IMR-90 (cell line): ENCODE measurements around the gene ROM1. TPM values are rescaled to one million over a fixed set of nuclear protein-coding genes. Genes with fewer than 3 reads are reported as not detected.

Experiments used
- ATAC-seq: fragments of 200-7000 bp; cut with Tn5 transposase; 2 replicates; pipeline ENCODE4 v1.9.1; 2020; ENCODE audit warnings: low read depth, mild to moderate bottlenecking, moderate library complexity
- BruUV-seq: library from RNA; stranded (reverse); fragments of 400-500 nt; replicated peaks from 2 replicates; lab custom pipeline; 2021; lab: Mats Ljungman, UMichigan
- CTCF ChIA-PET: fragments of 300-600 bp; formaldehyde crosslinking; extraction: SDS; loops from one replicate; lab custom pipeline; 2021; ENCODE audit warnings: antibody characterized with exemption; lab: Yijun Ruan, JAX
- POLR2A ChIA-PET: fragments of 300-600 bp; sonication (Branson Sonifier 250); formaldehyde crosslinking; loops from one replicate; lab custom pipeline; 2022; ENCODE audit warnings: antibody characterized with exemption; ENCODE audit not compliant: unreplicated experiment; lab: Charles Lee
- DNase-seq: peaks from one replicate; pipeline ENCODE4 v3.0.0; 2013
- H2AFZ ChIP-seq: replicated peaks from 2 replicates; pipeline ENCODE3; 2013; ENCODE audit warnings: low read length, mild to moderate bottlenecking; ENCODE audit not compliant: poor library complexity
- H2AK5ac ChIP-seq: 2 replicates; pipeline ENCODE4 v1.6.1; 2013; ENCODE audit warnings: low read depth, low read length, inconsistent platforms
- H2AK9ac ChIP-seq: replicated peaks from 2 replicates; pipeline ENCODE3; 2013; ENCODE audit warnings: mild to moderate bottlenecking, low read depth, low read length, moderate library complexity; ENCODE audit not compliant: poor library complexity
- H2BK120ac ChIP-seq: 2 replicates; pipeline ENCODE4 v1.6.1; 2013; ENCODE audit warnings: low read depth, low read length, inconsistent platforms
- H2BK15ac ChIP-seq: 3 replicates; pipeline ENCODE4 v1.6.1; 2013; ENCODE audit warnings: low read depth, low read length, inconsistent platforms
- H2BK20ac ChIP-seq: 2 replicates; pipeline ENCODE4 v1.6.1; 2013; ENCODE audit warnings: low read depth, mild to moderate bottlenecking, inconsistent platforms, low read length, moderate library complexity
- H2BK5ac ChIP-seq: 2 replicates; pipeline ENCODE4 v1.6.1; 2013; ENCODE audit warnings: mild to moderate bottlenecking, low read depth, low read length, inconsistent platforms; ENCODE audit not compliant: poor library complexity, severe bottlenecking
- H3K14ac ChIP-seq: replicated peaks from 2 replicates; pipeline ENCODE4 v1.6.1; 2013; ENCODE audit warnings: low read depth, low read length, inconsistent platforms
- H3K18ac ChIP-seq: 2 replicates; pipeline ENCODE4 v1.6.1; 2013; ENCODE audit warnings: low read depth, low read length, control low read depth
- H3K23ac ChIP-seq: 2 replicates; pipeline ENCODE4 v1.6.1; 2013; ENCODE audit warnings: low read depth, low read length, inconsistent platforms
- H3K27ac ChIP-seq: 2 replicates; pipeline ENCODE4 v1.5.1; 2013; ENCODE audit warnings: mild to moderate bottlenecking, control low read depth, low read length; ENCODE audit not compliant: insufficient read depth
- H3K27me3 ChIP-seq: 2 replicates; pipeline ENCODE4 v1.6.1; 2013; ENCODE audit warnings: low read length; ENCODE audit not compliant: control insufficient read depth, insufficient read depth
- H3K36me3 ChIP-seq: 2 replicates; pipeline ENCODE4 v1.6.1; 2013; ENCODE audit warnings: low read length, mixed read lengths; ENCODE audit not compliant: control insufficient read depth, insufficient read depth
- H3K4ac ChIP-seq: 2 replicates; pipeline ENCODE4 v1.6.1; 2013; ENCODE audit warnings: low read depth, low read length, inconsistent platforms
- H3K4me1 ChIP-seq: 2 replicates; pipeline ENCODE4 v1.6.1; 2013; ENCODE audit warnings: low read length, mixed read lengths; ENCODE audit not compliant: control insufficient read depth, insufficient read depth
- H3K4me2 ChIP-seq: 2 replicates; pipeline ENCODE4 v1.6.1; 2013; ENCODE audit warnings: low read depth, mild to moderate bottlenecking, control low read depth, low read length, moderate library complexity
- H3K4me3 ChIP-seq: 2 replicates; pipeline ENCODE4 v1.5.1; 2013; ENCODE audit warnings: low read depth, mild to moderate bottlenecking, control low read depth, low read length, moderate library complexity; ENCODE audit not compliant: insufficient read depth
- H3K56ac ChIP-seq: 2 replicates; pipeline ENCODE4 v1.6.1; 2013; ENCODE audit warnings: low read length, inconsistent platforms; ENCODE audit not compliant: insufficient read depth; ENCODE audit errors: extremely low read depth
- H3K79me1 ChIP-seq, 2 experiments: 2 replicates each; pipeline ENCODE4 v1.6.1; 2013; ENCODE audit warnings: low read length in 2 of 2, inconsistent platforms in 1 of 2, low read depth in 1 of 2
- H3K9ac ChIP-seq: 2 replicates; pipeline ENCODE4 v1.6.1; 2013; ENCODE audit warnings: low read depth, low read length, control low read depth
- H3K9me1 ChIP-seq: 2 replicates; pipeline ENCODE4 v1.6.1; 2013; ENCODE audit warnings: low read length, inconsistent platforms; ENCODE audit not compliant: insufficient read depth
- H3K9me3 ChIP-seq: 2 replicates; pipeline ENCODE4 v1.6.1; 2013; ENCODE audit warnings: low read length; ENCODE audit not compliant: control insufficient read depth, insufficient read depth
- H4K20me1 ChIP-seq: 2 replicates; pipeline ENCODE4 v1.6.1; 2013; ENCODE audit warnings: low read length, inconsistent platforms; ENCODE audit not compliant: insufficient read depth
- H4K5ac ChIP-seq: 2 replicates; pipeline ENCODE4 v1.6.1; 2013; ENCODE audit warnings: mild to moderate bottlenecking, low read depth, low read length, control low read depth
- H4K8ac ChIP-seq, 2 experiments: 2 replicates each; pipeline ENCODE4 v1.6.1; 2013; ENCODE audit warnings: low read depth in 2 of 2, low read length in 2 of 2, control low read depth in 1 of 2, inconsistent platforms in 1 of 2
- H4K91ac ChIP-seq: 2 replicates; pipeline ENCODE4 v1.6.1; 2013; ENCODE audit warnings: low read depth, low read length, inconsistent platforms; ENCODE audit not compliant: insufficient read depth
- BHLHE40 ChIP-seq: fragments of 150-350 bp; IDR thresholded peaks from 2 replicates; pipeline ENCODE4 v1.6.1; 2016; ENCODE audit warnings: mild to moderate bottlenecking, low read depth, low read length
- CEBPB ChIP-seq: IDR thresholded peaks from 2 replicates; pipeline ENCODE4 v1.6.1; 2012; ENCODE audit warnings: low read depth, low read length, improper control_type of control experiment
- CHD1 ChIP-seq: IDR thresholded peaks from 2 replicates; pipeline ENCODE4 v1.6.1; 2012; ENCODE audit warnings: low read depth, low read length, improper control_type of control experiment
- FOS ChIP-seq: fragments of 150-350 bp; IDR thresholded peaks from 2 replicates; pipeline ENCODE4 v1.6.1; 2016; ENCODE audit warnings: low read depth, low read length
- MAFK ChIP-seq: IDR thresholded peaks from 2 replicates; pipeline ENCODE4 v1.6.1; 2012; ENCODE audit warnings: low read depth, low read length, improper control_type of control experiment
- MAZ ChIP-seq: IDR thresholded peaks from 2 replicates; pipeline ENCODE4 v1.6.1; 2012; ENCODE audit warnings: low read depth, mild to moderate bottlenecking, low read length, improper control_type of control experiment, moderate library complexity, borderline replicate concordance
- MXI1 ChIP-seq: IDR thresholded peaks from 2 replicates; pipeline ENCODE4 v1.6.1; 2012; ENCODE audit warnings: low read depth, mild to moderate bottlenecking, low read length, moderate library complexity, borderline replicate concordance
- NFE2L2 ChIP-seq: fragments of 150-350 bp; IDR thresholded peaks from 2 replicates; pipeline ENCODE4 v1.6.1; 2016; ENCODE audit warnings: low read depth, mild to moderate bottlenecking, low read length
- POLR2A ChIP-seq: IDR thresholded peaks from 2 replicates; pipeline ENCODE4 v1.6.1; 2012; ENCODE audit warnings: mild to moderate bottlenecking, low read depth, low read length
- RAD21 ChIP-seq: IDR thresholded peaks from 2 replicates; pipeline ENCODE4 v1.6.1; 2012; ENCODE audit warnings: low read length, improper control_type of control experiment
- RCOR1 ChIP-seq: IDR thresholded peaks from 2 replicates; pipeline ENCODE4 v1.6.1; 2012; ENCODE audit warnings: mild to moderate bottlenecking, low read length, improper control_type of control experiment; ENCODE audit not compliant: insufficient replicate concordance
- RFX5 ChIP-seq: IDR thresholded peaks from 2 replicates; pipeline ENCODE4 v1.8.0; 2012; ENCODE audit warnings: low read depth, mild to moderate bottlenecking, low read length, moderate library complexity
- SMC3 ChIP-seq: fragments of 150-350 bp; IDR thresholded peaks from 2 replicates; pipeline ENCODE4 v1.6.1; 2016; ENCODE audit warnings: low read depth, mild to moderate bottlenecking, antibody characterized with exemption, low read length, moderate library complexity
- WGBS, 2 experiments: methylation state at CpG; one replicate each; pipeline versions ENCODE4 v1.1.5 to v1.1.7; 2013; ENCODE audit warnings: missing lambda C conversion rate in 2 of 2; ENCODE audit not compliant: insufficient read length in 1 of 2; ENCODE audit errors: extremely low coverage in 2 of 2; 5-methylcytosine and 5-hydroxymethylcytosine counted together
- dilution Hi-C: fragments of 300-500 bp; cut with HindIII; formaldehyde crosslinking; loops from one replicate; pipeline ENCODE4 v1.14.3; 2018; ENCODE audit warnings: low sequenced_read_pairs; ENCODE audit not compliant: unreplicated experiment
- in situ Hi-C: fragments of 300-500 bp; cut with MboI; formaldehyde crosslinking; loops from 3 replicates; pipeline ENCODE4 v1.14.3; 2019; ENCODE audit warnings: low sequenced_read_pairs, inconsistent platforms, mixed read lengths
- intact Hi-C: fragments of 100-400 bp; cut with micrococcal nuclease; formaldehyde crosslinking; loops from 2 replicates; pipeline ENCODE4 v1.10.0; 2022
- polyA plus RNA-seq, 3 experiments: library from polyadenylated mRNA; depleted of rRNA; stranded (reverse); fragments of >200 nt; gene quantifications; 2 replicates each; pipeline ENCODE4 v1.2.3, GENCODE V29; 2012; ENCODE audit warnings: low replicate concordance in 1 of 3
- total RNA-seq: library from RNA; depleted of rRNA; stranded (reverse); fragments of >200 nt; gene quantifications from 2 replicates; pipeline ENCODE4 v1.2.3, GENCODE V29; 2012
- TF ChIP-seq, protein P1 (sequence below): fragments of 150-350 bp; IDR thresholded peaks from 2 replicates; pipeline ENCODE4 v1.6.1; 2017; ENCODE audit warnings: mild to moderate bottlenecking, antibody characterized with exemption, low read length, low read depth
- TF ChIP-seq, protein P2 (sequence below): conservative IDR thresholded peaks from 2 replicates; pipeline ENCODE4 v1.5.1; 2012; ENCODE audit warnings: mild to moderate bottlenecking, low read depth, low read length, improper control_type of control experiment

The ROM1 gene
- total and polyA plus RNA-seq, 2 of the 4 experiments (the other 2 are of a cell fraction): 2.2 to 2.5 TPM

DNA sequence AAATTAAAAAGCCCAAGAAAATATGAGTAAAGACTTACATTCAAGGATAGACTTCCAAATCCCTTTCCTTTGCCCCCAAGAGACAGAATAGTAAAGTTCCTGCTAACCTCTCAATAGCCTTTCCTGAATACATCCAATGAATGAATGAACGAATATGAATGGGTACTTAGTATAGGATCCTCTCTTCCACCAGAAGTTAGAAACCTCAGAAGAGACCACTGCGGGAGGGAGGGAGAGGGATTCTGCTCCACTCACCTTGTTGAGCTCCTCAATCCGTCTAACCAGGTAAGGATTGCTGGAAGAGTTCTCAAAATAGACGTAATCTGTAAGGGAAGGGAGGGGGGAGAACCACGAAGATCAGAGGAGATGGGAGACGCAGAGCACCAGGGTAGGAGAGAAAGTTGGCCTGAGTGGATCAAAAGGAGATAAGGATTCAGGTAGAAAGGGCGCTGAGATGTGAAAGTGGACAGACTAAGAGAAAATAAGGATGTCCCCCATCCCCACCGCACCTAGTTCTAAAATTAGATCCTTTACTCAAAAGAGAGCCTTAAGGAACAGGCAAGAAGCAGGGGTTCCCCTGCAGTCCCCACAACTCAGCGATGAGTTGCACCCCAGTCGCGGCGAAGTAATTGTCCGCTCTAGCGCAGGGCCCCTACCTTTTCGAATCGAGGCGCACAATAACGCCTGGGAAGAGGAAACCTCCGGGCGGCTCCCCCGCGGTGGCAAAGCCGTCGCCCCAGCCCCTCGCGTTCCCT lies 12.5 kb upstream of the ROM1 start:
- H3K27me3 ChIP-seq: no peaks in the 10 kb centered on the region
- WGBS, 2 experiments: 0% methylated on average over 4 of the region's 26 CpGs; no CpG with 5 or more reads in 1 of the 2 experiments
- peak overlapping the region; percentile 92 for H2BK5ac ChIP-seq
- H3K4me3 ChIP-seq: peak overlapping the region; percentile 87
- peak overlapping the region; percentile 90 for H3K56ac ChIP-seq
- BruUV-seq: no TSS peak
- no peaks in the 10 kb centered on the region for H3K9me3 ChIP-seq
- DNase-seq (no peak), ATAC-seq (no peak)
- peak overlapping the region; percentile 16 for H4K5ac ChIP-seq
- H2BK15ac ChIP-seq: no peak overlapping the region
- H4K91ac ChIP-seq: peak overlapping the region; percentile 74
- H2AK5ac ChIP-seq: peak overlapping the region; percentile 72
- H3K4me1 ChIP-seq: peaks cover 7% of the 10 kb centered on the region
- peak overlapping the region; percentile 33; the same call in 1 of the 2 replicates for H3K18ac ChIP-seq
- H4K20me1 ChIP-seq: peaks cover 17% of the 10 kb centered on the region; the same call in 1 of the 2 replicates
- peak overlapping the region; percentile 91 for H3K4me2 ChIP-seq
- H2AFZ ChIP-seq: peak overlapping the region; percentile 87
- intact Hi-C loops (no loop called here), in situ Hi-C loops (no loop called here), dilution Hi-C loops (no loop called here)
- peak overlapping the region; percentile 90 for H3K9ac ChIP-seq
- H2AK9ac ChIP-seq: peak overlapping the region; percentile 99
- H3K36me3 ChIP-seq: peaks cover 39% of the 10 kb centered on the region
- peak overlapping the region; percentile 34; the same call in 1 of the 2 replicates for H2BK120ac ChIP-seq
- H3K9me1 ChIP-seq: peaks cover 5% of the 10 kb centered on the region
- ChIA-PET POLR2A (interaction anchor here (1.4 to 1.7 kb wide), 2 partner anchors 9 to 65 kb away, joined by 3 to 7 read pairs; partner anchors contain the start of genes C11orf98, CSKMT and TUT1), CTCF (no interaction called here)
- H3K4ac ChIP-seq: peak overlapping the region; percentile 86
- H2BK20ac ChIP-seq: no peak overlapping the region
- H3K27ac ChIP-seq: peak overlapping the region; percentile 97
- peak overlapping the region; percentile 32 to 83; a peak in 3 of 4 replicates for H4K8ac ChIP-seq
- peaks cover 15 to 49% of the 10 kb centered on the region in 2 experiments for H3K79me1 ChIP-seq
- H3K23ac ChIP-seq: peak overlapping the region; percentile 91
- H3K14ac ChIP-seq: peak overlapping the region; percentile 80
- TF ChIP-seq MAFK (no peak), RFX5 (no peak), RAD21 (no peak), CEBPB (no peak), MAZ (no peak), CHD1 (no peak; the same call in 1 of the 2 replicates), POLR2A (no peak), MXI1 (no peak), BHLHE40 (no peak), SMC3 (no peak), RCOR1 (no peak), NFE2L2 (no peak), FOS (no peak)
- TF ChIP-seq, protein P1, sequence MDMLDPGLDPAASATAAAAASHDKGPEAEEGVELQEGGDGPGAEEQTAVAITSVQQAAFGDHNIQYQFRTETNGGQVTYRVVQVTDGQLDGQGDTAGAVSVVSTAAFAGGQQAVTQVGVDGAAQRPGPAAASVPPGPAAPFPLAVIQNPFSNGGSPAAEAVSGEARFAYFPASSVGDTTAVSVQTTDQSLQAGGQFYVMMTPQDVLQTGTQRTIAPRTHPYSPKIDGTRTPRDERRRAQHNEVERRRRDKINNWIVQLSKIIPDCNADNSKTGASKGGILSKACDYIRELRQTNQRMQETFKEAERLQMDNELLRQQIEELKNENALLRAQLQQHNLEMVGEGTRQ: no peak
- TF ChIP-seq, protein P2, sequence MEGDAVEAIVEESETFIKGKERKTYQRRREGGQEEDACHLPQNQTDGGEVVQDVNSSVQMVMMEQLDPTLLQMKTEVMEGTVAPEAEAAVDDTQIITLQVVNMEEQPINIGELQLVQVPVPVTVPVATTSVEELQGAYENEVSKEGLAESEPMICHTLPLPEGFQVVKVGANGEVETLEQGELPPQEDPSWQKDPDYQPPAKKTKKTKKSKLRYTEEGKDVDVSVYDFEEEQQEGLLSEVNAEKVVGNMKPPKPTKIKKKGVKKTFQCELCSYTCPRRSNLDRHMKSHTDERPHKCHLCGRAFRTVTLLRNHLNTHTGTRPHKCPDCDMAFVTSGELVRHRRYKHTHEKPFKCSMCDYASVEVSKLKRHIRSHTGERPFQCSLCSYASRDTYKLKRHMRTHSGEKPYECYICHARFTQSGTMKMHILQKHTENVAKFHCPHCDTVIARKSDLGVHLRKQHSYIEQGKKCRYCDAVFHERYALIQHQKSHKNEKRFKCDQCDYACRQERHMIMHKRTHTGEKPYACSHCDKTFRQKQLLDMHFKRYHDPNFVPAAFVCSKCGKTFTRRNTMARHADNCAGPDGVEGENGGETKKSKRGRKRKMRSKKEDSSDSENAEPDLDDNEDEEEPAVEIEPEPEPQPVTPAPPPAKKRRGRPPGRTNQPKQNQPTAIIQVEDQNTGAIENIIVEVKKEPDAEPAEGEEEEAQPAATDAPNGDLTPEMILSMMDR: no peak
